ENCODE data around the gene CES3.

DNA sequence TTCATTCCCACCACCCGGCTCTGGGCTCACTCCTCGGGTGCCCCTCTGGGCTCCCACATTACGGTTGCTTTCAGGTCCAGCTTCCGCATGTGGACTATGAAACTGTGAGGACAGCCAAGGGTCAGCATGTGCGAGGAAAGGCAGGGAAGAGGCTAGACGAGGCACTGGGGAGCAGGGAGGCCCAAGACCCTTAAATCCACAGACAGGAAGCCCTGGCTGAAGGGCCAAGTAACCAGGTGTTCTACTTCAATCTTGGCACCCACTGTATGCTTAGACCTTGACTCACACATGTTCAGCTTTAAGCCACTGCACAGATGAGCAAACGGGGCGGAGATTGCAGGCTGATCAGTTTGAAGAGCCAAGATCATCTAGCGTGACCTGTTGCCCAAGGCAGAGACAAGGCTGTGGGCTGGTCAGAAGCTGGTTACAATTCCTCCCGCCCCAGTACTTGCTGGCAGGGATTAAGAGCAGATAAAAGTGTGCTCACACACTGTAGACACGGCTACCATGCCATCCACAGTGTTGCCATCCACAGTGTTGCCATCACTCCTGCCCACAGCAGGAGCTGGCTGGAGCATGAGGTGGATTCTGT, 27.2 kb downstream of the CES3 start, which contains the start of gene CES4A:
- TF ChIP-seq POLR2A (IDR thresholded peaks at IDR 0.05): no peak
- TF ChIP-seq, protein P1, sequence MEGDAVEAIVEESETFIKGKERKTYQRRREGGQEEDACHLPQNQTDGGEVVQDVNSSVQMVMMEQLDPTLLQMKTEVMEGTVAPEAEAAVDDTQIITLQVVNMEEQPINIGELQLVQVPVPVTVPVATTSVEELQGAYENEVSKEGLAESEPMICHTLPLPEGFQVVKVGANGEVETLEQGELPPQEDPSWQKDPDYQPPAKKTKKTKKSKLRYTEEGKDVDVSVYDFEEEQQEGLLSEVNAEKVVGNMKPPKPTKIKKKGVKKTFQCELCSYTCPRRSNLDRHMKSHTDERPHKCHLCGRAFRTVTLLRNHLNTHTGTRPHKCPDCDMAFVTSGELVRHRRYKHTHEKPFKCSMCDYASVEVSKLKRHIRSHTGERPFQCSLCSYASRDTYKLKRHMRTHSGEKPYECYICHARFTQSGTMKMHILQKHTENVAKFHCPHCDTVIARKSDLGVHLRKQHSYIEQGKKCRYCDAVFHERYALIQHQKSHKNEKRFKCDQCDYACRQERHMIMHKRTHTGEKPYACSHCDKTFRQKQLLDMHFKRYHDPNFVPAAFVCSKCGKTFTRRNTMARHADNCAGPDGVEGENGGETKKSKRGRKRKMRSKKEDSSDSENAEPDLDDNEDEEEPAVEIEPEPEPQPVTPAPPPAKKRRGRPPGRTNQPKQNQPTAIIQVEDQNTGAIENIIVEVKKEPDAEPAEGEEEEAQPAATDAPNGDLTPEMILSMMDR (IDR thresholded peaks at IDR 0.05): no peak
